ENCODE results near the gene INPP5A. TPM values are rescaled to one million over a fixed set of nuclear protein-coding genes. Genes with fewer than 3 reads are reported as not detected.

The INPP5A gene
- total and polyA plus RNA-seq, 4 donors = 37.7 to 112 (median 54.9) TPM

GRCh38 chr10:132559538-132559937, 22.0 kb downstream of the INPP5A start:
- WGBS, 2 donors = 85 to 89% methylated on average over 11 of the region's 11 CpGs
- H3K27ac ChIP-seq (ENCODE audit: low read depth in 1 of 2, low read length in 2 of 2) = no peak overlapping the region
- no peaks in the 10 kb centered on the region for H3K27me3 ChIP-seq (ENCODE audit: control insufficient read depth in 1 of 2, insufficient read depth in 2 of 2, low read length in 1 of 2)
- no peaks in the 10 kb centered on the region for H3K4me1 ChIP-seq (ENCODE audit: control insufficient read depth in 1 of 2, insufficient read depth in 2 of 2, low read length in 2 of 2)
- no peaks in the 10 kb centered on the region for H3K9me3 ChIP-seq (ENCODE audit: control insufficient read depth, low read length)
- ATAC-seq (ENCODE audit: low FRiP score) = no peak
- intact Hi-C loops (cut with DNase I) = no loop called here
- no peak overlapping the region for H3K4me3 ChIP-seq (ENCODE audit: low read length in 2 of 2)
- peaks cover 0 to 1% of the 10 kb centered on the region in 2 donors for H3K36me3 ChIP-seq (ENCODE audit: control insufficient read depth in 1 of 2, insufficient read depth in 2 of 2, low read length in 1 of 2)
- DNase-seq = no peak

DNA sequence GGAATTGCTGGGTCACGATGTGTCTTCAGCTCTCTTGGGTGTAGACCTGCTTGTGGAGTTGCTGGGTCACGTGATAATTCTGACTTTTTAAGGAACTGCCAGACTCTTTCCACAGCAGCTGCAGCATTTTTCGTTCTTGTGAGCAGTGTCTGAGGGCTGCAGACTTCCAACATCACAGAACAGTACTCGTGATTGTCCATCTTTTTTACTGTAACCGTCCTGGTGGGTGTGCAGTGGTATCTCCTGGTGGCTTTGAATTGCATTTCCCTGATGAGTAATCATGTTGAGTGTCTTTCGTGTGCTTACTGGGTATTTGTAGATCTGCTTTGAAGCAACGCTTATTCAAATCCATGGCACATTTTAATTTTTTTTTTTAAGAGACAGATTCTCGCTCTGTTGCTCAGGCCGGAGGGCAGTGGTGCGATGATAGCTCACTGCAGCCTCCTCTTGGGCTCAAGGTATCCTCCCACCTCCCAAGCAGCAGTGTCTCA, 22.7 kb downstream of the INPP5A start:
- Histone ChIP-seq H3K27me3 (ENCODE audit: control insufficient read depth in 1 of 2, insufficient read depth in 2 of 2, low read length in 1 of 2) (no peaks in the 10 kb centered on the region), H3K4me1 (ENCODE audit: control insufficient read depth in 1 of 2, insufficient read depth in 2 of 2, low read length in 2 of 2) (no peaks in the 10 kb centered on the region), H3K36me3 (ENCODE audit: control insufficient read depth in 1 of 2, insufficient read depth in 2 of 2, low read length in 1 of 2) (peaks cover 0 to 1% of the 10 kb centered on the region in 2 donors), H3K9me3 (ENCODE audit: control insufficient read depth, low read length) (no peaks in the 10 kb centered on the region), H3K27ac (ENCODE audit: low read depth in 1 of 2, low read length in 2 of 2) (no peak overlapping the region), H3K4me3 (ENCODE audit: low read length in 2 of 2) (no peak overlapping the region)
- no peak for ATAC-seq (ENCODE audit: low FRiP score)
- 33 to 37% methylated on average over 10 of the region's 10 CpGs for WGBS, 2 donors
- DNase-seq = peak in 1 of 2 donors; percentile 49
- intact Hi-C loops (cut with DNase I) = no loop called here

GRCh38 chr10:132562177-132562915, 24.8 kb downstream of the INPP5A start:
- ATAC-seq (ENCODE audit: low FRiP score) (no peak), DNase-seq (peak; percentile 32 to 71)
- intact Hi-C loops (cut with DNase I) = no loop called here
- Histone ChIP-seq H3K27ac (ENCODE audit: low read depth in 1 of 2, low read length in 2 of 2) (no peak overlapping the region), H3K4me3 (ENCODE audit: low read length in 2 of 2) (no peak overlapping the region), H3K4me1 (ENCODE audit: control insufficient read depth in 1 of 2, insufficient read depth in 2 of 2, low read length in 2 of 2) (no peaks in the 10 kb centered on the region), H3K36me3 (ENCODE audit: control insufficient read depth in 1 of 2, insufficient read depth in 2 of 2, low read length in 1 of 2) (no peaks in the 10 kb centered on the region), H3K27me3 (ENCODE audit: control insufficient read depth in 1 of 2, insufficient read depth in 2 of 2, low read length in 1 of 2) (no peaks in the 10 kb centered on the region), H3K9me3 (ENCODE audit: control insufficient read depth, low read length) (no peaks in the 10 kb centered on the region)
- WGBS, 2 donors = 95 to 96% methylated on average over 29 of the region's 29 CpGs

DNA sequence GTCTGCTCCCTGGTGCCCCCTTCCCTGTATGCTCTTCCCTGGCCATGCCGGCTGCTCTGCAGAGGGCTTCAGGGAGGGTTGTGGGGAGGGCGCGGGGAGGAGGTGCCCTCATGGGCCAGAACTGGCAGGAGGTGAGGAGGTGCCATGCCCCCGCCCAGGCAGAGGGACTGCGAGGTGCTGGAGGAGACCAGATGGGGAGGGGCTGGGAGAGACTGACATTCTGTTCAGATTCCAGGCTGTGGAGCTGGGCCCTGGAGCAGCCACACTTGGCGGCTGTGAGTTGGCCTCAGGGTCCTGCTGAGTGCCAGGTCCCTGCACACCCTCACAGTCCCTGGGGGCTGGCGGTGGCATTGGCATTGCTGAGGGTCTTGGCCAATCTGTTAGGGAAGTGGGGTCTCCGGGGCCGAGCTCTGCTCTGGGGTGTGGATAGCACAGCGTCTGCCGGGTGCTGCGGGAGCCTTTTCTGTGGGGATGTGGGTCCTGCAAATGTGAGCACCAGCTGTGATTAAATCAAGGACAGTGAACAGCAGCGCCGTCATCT, 25.4 kb downstream of the INPP5A start:
- H3K27ac ChIP-seq (ENCODE audit: low read depth in 1 of 2, low read length in 2 of 2) = no peak overlapping the region
- intact Hi-C loops (cut with DNase I) = no loop called here
- H3K36me3 ChIP-seq (ENCODE audit: control insufficient read depth in 1 of 2, insufficient read depth in 2 of 2, low read length in 1 of 2) = no peaks in the 10 kb centered on the region
- no peaks in the 10 kb centered on the region for H3K9me3 ChIP-seq (ENCODE audit: control insufficient read depth, low read length)
- ATAC-seq (ENCODE audit: low FRiP score) (peak; percentile 6), DNase-seq (peak; percentile 29 to 68)
- no peaks in the 10 kb centered on the region for H3K4me1 ChIP-seq (ENCODE audit: control insufficient read depth in 1 of 2, insufficient read depth in 2 of 2, low read length in 2 of 2)
- 90 to 96% methylated on average over 13 to 14 of the region's 14 CpGs for WGBS, 2 donors
- H3K4me3 ChIP-seq (ENCODE audit: low read length in 2 of 2) = no peak overlapping the region
- no peaks in the 10 kb centered on the region for H3K27me3 ChIP-seq (ENCODE audit: control insufficient read depth in 1 of 2, insufficient read depth in 2 of 2, low read length in 1 of 2)

DNA sequence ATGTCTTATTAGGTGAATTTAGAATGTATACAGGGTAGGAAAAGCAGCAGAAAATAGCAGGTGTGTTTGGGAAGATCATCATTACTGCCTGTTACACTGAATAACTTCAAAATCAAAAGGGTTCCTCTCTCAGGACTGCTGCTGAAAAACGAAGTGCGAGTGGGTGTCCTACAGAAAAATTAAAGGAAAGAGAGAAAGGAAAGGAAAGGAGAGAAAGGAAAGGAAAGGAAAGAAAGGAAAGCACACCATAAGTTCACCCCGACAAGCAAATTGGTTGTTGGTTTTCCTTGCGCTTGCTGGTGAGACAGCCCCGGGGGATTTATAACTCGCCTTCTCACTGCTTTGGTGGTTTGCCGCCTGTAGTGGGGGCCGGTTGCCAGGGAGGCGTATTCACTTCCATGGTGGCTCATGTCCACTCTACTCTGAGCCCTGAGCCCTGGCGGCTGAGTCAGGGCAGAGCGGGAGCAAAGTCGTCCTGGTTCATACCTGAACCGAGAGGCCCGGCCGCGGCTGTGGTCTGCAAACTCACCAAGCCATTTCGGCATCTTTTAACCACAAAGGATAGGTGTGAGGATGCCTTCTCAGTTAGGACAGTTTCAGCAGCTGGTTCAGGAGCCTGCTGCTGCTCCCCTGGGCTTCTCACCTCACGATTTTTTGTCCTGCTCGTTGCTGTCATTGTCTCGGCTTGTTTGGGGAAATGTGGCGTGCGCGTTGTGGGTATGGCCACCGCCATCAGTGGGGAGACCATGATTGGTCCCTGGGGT, 26.1 kb downstream of the INPP5A start:
- no peaks in the 10 kb centered on the region for H3K9me3 ChIP-seq (ENCODE audit: control insufficient read depth, low read length)
- intact Hi-C loops (cut with DNase I) = no loop called here
- no peaks in the 10 kb centered on the region for H3K27me3 ChIP-seq (ENCODE audit: control insufficient read depth in 1 of 2, insufficient read depth in 2 of 2, low read length in 1 of 2)
- 73 to 77% methylated on average over 24 of the region's 24 CpGs for WGBS, 2 donors
- H3K27ac ChIP-seq (ENCODE audit: low read depth in 1 of 2, low read length in 2 of 2) = no peak overlapping the region
- no peaks in the 10 kb centered on the region for H3K4me1 ChIP-seq (ENCODE audit: control insufficient read depth in 1 of 2, insufficient read depth in 2 of 2, low read length in 2 of 2)
- H3K4me3 ChIP-seq (ENCODE audit: low read length in 2 of 2) = no peak overlapping the region
- peak; percentile 55 for ATAC-seq (ENCODE audit: low FRiP score)
- peak; percentile 76 to 92 for DNase-seq
- H3K36me3 ChIP-seq (ENCODE audit: control insufficient read depth in 1 of 2, insufficient read depth in 2 of 2, low read length in 1 of 2) = no peaks in the 10 kb centered on the region

- intact Hi-C loops (cut with DNase I) = no loop called here
- ATAC-seq (ENCODE audit: low FRiP score) = no peak
- H3K36me3 ChIP-seq (ENCODE audit: control insufficient read depth in 1 of 2, insufficient read depth in 2 of 2, low read length in 1 of 2) = no peaks in the 10 kb centered on the region
- no peaks in the 10 kb centered on the region for H3K9me3 ChIP-seq (ENCODE audit: control insufficient read depth, low read length)
- no peaks in the 10 kb centered on the region for H3K27me3 ChIP-seq (ENCODE audit: control insufficient read depth in 1 of 2, insufficient read depth in 2 of 2, low read length in 1 of 2)
- WGBS, 2 donors = 50 to 51% methylated on average over 10 of the region's 10 CpGs
- H3K4me3 ChIP-seq (ENCODE audit: low read length in 2 of 2) = no peak overlapping the region
- no peak for DNase-seq
- no peak overlapping the region for H3K27ac ChIP-seq (ENCODE audit: low read depth in 1 of 2, low read length in 2 of 2)
- no peaks in the 10 kb centered on the region for H3K4me1 ChIP-seq (ENCODE audit: control insufficient read depth in 1 of 2, insufficient read depth in 2 of 2, low read length in 2 of 2)
Measured at GRCh38 chr10:132564249-132564605, 26.6 kb downstream of the INPP5A start.

DNA sequence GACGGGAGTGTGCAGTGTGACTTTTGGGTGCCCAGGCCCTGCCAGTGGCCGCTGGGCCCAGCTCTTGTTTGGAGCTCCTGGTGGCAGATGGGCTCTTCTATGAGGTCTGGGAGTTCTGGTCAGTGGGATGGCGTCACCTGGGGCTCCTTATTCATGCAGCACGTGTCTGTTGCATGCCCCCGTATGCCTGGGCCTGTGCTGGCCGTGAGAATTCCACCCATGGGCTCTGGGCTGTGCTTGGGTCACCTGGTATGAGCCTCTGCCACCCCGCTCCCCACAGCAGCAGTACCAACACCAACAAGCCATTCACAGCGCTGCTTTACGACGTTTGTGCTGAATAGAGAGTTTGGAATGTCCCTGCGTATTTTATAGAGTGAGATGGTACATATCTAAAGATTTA, 27.1 kb downstream of the INPP5A start:
- WGBS, 2 donors = 59 to 61% methylated on average over 11 of the region's 11 CpGs
- intact Hi-C loops (cut with DNase I) = no loop called here
- peak; percentile 33 to 68 for DNase-seq
- H3K27ac ChIP-seq (ENCODE audit: low read depth in 1 of 2, low read length in 2 of 2) = no peak overlapping the region
- H3K27me3 ChIP-seq (ENCODE audit: control insufficient read depth in 1 of 2, insufficient read depth in 2 of 2, low read length in 1 of 2) = no peaks in the 10 kb centered on the region
- no peaks in the 10 kb centered on the region for H3K4me1 ChIP-seq (ENCODE audit: control insufficient read depth in 1 of 2, insufficient read depth in 2 of 2, low read length in 2 of 2)
- no peak overlapping the region for H3K4me3 ChIP-seq (ENCODE audit: low read length in 2 of 2)
- H3K9me3 ChIP-seq (ENCODE audit: control insufficient read depth, low read length) = no peaks in the 10 kb centered on the region
- H3K36me3 ChIP-seq (ENCODE audit: control insufficient read depth in 1 of 2, insufficient read depth in 2 of 2, low read length in 1 of 2) = no peaks in the 10 kb centered on the region
- ATAC-seq (ENCODE audit: low FRiP score) = no peak

DNA sequence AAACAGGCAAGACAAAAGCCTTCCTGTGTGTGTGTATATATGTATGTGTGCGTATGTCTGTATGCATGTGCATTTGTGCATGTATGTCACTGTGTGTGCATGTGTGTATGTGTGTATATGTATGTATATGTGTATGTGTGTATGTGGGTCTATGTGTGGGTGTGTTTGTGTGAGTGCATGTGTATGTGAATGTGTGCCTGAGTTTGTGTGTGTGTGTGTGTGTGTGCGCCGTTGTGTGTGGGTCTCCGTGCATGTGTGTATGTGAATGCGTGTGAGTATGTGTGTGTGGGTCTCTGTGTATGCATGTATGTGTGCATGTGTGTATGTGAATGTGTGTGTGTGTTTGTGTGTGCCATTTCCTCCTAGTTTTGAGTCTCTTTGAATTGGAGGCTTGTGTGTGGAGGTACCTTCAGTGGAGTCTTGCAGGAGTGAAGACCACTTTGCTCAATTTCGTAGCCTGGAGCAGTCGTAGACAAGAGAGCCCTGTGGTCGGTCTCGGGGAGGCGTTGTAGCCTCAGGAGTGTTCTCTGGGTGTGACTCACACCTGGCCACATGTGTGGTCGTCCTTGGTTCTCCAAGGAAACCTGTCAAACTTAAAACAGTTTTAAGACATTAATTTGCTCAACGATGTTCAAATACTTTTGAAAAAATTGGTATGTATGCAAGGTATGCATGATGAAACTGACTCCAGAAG, 28.1 kb downstream of the INPP5A start:
- ATAC-seq (ENCODE audit: low FRiP score) (no peak), DNase-seq (no peak)
- Histone ChIP-seq H3K27me3 (ENCODE audit: control insufficient read depth in 1 of 2, insufficient read depth in 2 of 2, low read length in 1 of 2) (no peaks in the 10 kb centered on the region), H3K36me3 (ENCODE audit: control insufficient read depth in 1 of 2, insufficient read depth in 2 of 2, low read length in 1 of 2) (no peaks in the 10 kb centered on the region), H3K4me3 (ENCODE audit: low read length in 2 of 2) (no peak overlapping the region), H3K9me3 (ENCODE audit: control insufficient read depth, low read length) (no peaks in the 10 kb centered on the region), H3K4me1 (ENCODE audit: control insufficient read depth in 1 of 2, insufficient read depth in 2 of 2, low read length in 2 of 2) (no peaks in the 10 kb centered on the region), H3K27ac (ENCODE audit: low read depth in 1 of 2, low read length in 2 of 2) (no peak overlapping the region)
- WGBS, 2 donors = 96 to 98% methylated on average over 12 of the region's 12 CpGs
- intact Hi-C loops (cut with DNase I) = no loop called here

Measured in aorta (tissue), 5 donors.